Stimulated activated naive CD4-positive, alpha-beta T cell (primary cell): ENCODE measurements around the gene ITFG2.
A peak's percentile ranks its signal among the peaks of the same experiment; 100 is the strongest.

Experiments used
- DNase-seq, 6 experiments: peaks; one replicate each; lab custom pipeline; 2025; lab: John Stamatoyannopoulos, UW

Gene ITFG2

DNA sequence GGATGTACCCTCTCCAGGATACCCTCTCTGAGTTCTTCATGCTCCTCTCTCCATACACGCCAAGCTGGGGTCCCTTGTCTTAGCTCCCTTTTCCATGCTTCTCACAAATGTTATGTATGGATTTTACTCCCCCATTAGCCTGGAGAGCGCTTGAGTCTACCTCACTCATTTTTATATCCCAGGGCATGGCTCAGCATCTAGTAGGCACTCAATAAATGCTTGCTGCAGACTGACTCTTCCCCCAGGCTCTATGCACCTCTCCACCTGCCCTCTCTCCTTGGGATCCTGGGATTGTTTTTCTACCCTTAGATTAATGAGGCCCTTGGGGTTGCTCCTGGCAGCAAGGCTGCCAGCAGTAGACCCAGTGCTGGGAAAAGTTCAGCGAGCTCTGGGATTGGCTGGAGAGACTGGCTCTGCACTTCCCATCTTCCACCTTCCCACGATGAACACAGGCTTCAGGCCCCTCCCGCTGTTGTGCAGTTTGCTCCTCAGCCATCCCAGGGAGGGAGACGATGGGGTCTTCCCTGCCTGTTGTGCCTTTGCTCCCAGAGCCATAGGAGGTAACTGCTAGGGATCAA, 20.2 kb downstream of the ITFG2 start:
- DNase-seq, result no peak

DNA sequence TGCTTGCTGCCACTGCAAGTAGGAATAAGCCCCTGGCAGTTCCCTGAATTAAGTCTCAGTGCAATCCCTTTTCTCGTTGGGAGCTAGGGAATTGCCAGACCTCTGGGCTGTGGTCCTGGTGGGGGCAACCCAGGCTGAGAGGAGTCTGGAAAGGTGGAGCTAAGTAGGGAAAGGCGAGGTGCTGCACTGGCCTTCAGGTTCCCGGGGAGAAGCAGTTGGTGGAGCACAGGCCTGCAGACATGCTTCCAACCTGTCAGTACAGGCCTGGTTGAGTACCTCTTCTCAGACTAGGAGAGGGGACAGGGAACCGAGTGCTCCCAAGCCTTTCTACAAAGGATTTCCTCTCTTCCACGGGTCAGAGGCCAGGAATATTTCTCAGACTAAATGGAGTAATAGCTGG, 20.9 kb downstream of the ITFG2 start:
- no peak for DNase-seq

DNA sequence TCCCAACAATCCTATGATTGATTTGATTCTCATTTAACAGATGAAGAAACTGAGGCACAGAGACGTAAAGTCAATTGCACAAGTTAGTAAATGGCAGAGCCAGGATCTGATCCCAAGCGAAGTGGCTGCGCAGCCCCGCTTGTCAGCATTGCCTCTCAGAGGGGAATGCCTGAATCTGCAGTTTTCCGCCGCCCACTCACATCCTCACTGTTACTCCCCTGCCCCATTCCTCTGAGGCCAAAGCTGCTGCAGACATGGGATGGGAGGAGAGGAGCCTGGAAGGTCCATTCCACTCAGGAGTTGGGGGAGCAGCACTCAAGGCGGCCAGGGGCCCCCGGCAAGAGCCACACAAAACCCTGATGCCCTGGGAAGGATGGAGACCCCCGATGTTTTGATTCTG, 21.3 kb downstream of the ITFG2 start:
- no peak for DNase-seq

DNA sequence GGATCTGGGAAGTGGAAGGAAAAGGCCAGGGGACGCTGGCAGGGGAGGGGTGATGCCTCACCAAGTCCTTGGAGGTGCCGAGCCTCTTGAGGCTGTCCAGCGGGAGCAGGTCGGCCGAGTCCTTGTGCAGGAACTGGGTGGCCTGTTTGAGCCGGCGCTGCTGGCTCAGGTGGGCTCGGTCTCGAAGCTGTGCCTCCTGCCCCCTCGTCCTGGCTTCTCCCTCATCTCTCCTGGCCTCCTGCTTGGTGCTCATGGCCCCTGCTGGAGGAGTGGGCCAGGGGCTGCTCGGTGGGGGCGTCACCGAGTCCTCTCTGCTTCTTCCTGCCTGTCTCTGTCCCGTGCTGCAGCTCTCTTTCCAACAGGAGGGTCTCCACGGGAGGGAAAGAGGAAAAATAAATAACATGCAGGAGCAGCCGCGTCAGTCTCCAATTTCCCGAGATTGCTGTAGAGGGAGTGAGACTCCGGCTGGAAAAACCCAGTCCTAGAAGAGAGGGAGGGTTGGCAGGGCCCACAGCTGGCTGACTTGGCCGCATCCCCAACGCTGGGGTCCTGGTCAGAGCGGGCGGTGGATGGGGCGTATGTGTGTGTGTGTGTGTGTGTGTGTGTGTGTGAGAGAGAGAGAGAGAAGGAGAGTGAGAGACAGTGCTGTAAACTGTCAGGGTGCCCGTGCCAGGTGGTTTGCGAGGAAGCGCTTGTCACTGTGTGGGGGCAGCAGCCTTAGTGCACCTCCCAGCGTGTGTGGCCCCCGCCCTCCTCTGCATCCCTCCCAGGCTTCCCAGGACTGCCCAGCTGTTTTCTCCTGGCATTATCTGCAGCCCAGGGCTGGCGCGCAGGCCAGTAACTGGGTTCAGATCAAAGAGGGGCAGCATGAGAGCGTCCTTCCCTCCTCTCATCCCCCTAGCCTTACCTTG, 22.4 kb downstream of the ITFG2 start, which contains the start of gene NRIP2:
Gene NRIP2 (minus strand): TSS at position 455 of the 911 bp plus-strand sequence. CDS start 52 bp downstream, at position 403.
- no peak for DNase-seq

DNA sequence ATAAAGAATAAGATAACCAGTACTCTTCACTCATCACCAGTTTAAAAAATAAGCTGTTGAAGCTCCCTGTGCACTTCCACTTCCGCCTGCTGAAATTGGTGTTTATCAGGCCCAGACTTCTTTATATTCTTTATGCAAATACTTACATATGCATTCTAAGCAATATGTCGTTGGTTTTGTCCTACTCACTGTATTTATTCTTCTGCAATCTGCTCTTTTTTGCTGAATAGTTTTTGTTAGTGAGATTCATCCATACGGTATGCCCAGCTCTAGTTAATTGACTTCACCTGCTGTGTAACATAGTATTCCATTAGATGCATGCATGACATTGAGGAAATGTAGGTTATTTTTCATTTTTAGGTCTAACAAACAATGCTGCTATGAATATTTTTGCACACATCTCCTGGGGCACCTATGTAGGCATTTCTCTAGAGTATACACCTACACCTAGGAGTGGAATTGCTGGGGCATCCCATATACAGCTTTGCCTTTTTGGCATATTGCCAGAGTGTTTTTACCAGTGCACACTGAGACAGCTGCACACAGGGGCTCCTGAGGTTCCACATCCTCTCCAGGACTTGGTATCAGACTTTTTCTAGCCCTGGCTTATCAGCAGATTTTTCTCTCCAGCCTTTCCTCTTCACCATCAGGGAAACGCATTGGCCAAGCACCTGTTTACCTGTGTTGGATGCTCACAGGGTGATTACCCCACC, 23.4 kb downstream of the ITFG2 start:
- DNase-seq, result no peak

DNA sequence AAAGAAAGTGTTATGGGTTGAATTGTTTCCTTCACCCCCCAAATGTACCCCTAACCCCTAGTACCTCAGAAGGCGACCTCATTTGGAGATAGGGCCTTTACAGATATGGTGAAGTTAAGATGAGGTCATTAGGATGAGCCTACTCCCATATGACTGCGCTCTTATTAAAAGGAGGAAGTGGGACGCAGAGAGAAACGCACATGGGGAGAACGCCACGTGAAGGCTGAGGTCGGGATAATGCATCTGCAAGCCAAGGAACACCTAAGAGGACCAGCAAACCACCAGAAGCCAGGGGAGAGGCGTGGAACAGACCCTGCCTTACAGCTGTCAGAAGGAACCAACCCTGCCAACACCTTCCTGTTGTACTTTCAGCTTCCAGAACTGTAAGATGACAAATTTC, 24.1 kb downstream of the ITFG2 start:
- DNase-seq, result no peak

DNA sequence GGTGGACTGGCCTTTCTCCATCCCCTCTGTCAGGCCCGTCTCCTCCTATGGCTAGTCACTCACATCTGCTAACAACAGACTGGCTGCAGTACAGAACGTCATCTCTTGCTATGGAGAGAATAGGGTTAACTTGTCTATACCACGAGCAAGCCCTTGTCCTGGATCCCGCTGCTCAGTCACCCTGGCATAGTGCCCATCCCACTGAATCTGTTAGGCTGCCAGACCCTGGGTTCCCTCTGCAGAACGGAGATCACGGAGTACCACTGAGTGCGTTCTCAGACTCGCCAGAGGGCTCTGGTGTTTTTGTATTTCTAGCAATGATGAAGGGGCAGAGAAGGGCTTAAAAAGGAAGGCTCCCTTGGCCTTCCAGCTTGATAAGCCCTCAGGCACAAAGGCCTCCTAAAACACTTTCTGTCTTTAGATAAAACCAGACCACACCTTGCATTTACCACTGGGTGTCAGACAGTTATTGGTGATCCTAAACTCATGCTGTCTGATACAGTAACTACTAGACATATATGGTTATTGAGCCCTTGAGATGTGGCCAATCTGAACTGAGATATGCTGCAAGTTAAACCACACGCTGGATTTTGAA, 28.7 kb downstream of the ITFG2 start:
- DNase-seq, result no peak

DNA sequence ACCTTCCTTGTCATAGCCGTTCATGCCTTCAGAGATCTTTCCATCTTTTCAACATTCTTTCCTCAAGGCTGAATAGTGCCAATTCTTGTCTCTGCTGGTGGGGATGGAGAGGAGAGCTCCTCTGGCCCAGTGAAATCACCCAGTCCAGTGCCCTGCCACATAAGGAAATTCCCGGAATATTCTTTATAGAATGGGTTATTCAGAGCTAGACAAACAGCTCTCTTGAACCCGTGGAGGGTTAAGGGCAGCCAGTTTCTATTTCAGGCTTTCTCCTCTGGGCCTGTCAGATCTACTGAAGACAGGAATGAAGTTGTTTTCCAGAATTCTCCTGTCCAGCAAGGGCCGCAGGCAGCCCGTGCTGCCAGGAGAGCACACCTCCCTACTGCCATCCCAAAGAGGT, 30.5 kb downstream of the ITFG2 start:
- no peak for DNase-seq

DNA sequence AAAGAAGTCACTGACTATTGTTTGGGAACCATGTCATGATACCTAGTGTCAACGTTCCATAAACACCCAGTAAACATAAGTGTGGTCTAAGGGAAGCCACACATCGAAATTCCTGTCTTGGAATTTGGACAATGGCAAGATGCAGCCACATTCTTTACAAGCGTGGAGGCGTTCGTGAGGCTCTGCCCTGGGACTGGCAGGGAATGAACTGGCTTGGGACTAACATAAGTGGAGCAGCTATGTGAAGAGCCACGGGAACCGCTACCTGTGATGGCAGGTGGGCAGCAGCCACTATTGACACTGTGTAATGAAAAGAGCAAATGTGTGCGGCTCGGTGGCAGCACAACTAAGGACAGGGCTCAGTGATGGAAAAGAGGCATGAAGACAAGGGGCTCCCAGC, 32.3 kb downstream of the ITFG2 start:
- DNase-seq, result no peak

DNA sequence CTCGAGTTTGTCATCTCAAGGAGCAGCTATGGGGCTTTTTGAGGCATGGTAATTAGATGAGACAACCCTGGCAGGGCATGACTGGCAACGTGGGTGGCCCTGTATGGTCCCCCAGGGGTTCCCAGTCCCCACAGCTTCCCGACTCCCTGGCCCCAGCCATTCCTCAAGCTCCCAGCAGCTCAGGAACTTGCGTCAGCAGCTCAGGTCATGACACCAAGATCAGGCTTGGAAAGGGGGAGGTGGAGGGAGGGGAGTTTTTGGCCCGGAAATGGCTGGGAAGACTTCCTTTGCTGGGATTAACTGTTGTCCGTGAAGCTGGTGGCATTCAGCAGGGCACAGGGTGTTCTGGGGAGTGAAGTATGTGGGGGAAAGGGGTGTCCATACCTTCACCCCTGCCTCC, 32.8 kb downstream of the ITFG2 start:
- DNase-seq, result no peak

DNA sequence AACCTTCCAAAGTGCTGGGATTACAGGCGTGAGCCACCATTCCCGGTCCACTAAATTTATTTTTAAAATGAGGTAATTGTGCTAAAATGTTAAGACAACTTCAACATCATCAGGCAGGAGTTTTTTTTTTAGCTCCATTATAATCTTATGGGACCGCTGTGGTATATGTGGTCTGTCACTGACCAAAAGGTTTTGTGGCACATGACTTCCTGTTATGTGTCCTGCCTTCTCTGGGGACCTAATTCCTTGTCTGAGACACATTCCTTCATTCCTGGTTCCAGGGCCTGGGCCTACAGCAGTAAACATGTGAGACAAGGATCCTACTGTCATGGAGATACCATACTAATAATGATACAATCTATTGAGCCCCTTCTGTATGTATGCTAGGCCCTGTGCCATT, 39.5 kb downstream of the ITFG2 start:
- DNase-seq, result no peak

DNA sequence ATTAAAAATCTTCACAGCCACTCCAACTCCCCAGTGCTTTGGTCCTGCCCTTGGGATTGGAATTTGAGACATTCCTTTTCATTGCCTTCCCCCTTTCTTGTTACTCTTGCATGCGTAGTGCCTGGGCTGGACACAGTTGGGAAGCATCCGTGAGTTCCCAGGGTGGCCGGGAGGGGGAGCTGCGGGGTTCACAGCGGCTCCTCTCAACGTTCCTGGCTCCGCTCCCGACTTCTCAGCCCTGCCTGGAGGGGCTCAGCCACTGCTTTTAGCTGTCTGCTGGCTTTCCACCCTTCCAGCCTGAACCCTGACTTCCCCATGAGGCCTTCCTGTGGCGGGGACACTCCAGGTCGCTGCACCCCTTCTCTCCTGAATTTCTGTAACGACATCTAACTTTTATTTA, 41.2 kb downstream of the ITFG2 start:
- peak in 5 of 6 experiments; percentile 5 to 23 (median 7) for DNase-seq

DNA sequence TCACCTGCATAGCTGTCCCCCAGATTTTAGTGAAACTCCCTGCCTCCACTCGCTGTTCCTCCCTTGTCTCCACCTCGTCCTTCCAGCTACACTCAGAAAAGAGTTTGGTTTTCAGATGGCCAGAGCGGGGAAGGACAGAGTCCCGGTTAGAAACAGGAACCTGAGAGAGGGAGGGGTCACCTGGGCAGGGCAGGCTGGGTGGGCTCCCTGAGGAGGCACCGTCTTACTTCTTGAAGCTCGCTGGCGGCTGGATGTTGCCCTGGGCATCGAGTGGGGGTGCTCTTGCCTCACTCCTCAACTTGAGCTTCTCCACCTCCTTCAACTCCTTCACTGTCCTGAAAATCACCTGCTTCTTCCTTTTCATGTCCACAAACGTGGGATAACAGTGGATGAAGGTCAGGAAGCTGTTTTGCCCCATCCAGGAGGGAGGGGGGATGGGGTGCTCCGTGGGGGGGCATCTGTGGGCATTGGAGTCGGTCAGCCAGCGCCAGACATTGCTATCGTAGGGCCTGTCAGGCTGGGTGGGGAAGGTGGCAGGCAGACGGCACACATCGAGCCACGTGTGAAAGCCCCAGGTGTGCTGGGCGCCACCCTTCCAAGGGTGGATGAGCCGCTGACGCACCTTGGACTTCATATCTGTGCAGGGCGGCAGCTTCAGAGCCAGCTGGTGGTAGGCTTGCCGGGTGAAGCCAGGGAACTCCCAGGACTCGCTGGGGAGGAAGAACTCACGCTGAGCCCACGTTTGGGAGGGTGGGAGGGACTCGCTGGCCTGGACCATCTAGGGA, 42.4 kb downstream of the ITFG2 start:
- DNase-seq, result no peak

DNA sequence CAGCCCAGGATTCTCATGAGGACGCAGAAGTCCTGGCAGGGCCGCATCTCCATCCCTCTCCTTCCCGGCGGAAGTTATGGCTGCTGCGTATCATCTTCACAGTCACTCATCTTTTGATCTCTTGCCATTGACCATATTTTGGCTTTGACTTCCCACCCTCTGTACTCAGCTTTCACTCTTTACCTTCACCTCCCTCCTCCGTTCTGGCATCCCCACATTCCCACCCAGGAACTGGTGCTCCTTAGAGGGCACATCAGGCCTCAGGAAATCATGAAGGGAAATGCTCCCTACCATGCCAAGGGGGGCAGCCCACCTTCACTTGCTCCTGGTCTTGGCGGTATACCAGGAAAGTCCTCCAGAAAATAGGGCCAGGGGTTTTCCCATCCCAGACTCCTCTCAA, 43.1 kb downstream of the ITFG2 start:
- DNase-seq, result no peak

DNA sequence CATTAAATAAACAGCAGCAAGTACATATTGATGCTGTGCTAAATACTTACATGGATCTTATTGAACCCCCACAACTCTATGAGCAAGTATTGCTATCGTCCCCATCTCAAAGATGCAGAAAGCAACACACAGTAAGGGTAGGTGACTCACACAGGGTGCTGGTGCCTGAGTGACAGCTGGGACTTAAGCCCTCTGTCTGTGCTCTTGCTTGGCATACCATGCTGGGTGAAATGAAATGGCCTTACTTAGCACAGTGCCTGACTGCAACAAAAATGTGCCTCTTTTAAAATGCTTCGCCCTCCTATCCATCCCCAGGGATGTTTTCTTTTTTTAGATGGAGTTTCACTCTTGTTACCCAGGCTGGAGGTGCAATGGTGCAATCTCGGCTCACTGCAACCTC, 43.6 kb downstream of the ITFG2 start:
- DNase-seq, result no peak

DNA sequence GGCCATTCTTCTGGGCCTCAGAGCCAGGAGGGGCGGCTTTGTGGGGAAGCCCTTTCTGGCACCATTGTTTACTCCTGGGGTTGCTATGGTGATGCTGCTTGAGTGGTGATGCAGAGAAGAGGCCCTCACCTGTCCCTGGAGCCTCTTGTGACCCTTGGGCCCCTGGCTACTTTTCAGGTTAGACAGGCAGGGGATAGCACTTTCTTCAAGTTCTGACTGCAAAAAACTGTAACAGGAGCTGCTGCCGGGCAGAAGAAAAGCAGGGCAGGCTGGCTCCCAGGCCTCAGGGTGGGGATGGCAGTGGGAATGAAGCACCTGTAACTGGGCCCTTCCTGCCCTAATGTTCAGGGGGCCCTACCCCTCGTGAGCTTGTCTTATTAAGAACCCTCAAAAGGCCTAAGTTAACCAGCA, 44.6 kb downstream of the ITFG2 start, which contains the start of gene TEX52:
Gene TEX52 (minus strand): TSS at position 19 of the 411 bp plus-strand sequence. CDS start 13 bp downstream, at position 6.
- no peak for DNase-seq

DNA sequence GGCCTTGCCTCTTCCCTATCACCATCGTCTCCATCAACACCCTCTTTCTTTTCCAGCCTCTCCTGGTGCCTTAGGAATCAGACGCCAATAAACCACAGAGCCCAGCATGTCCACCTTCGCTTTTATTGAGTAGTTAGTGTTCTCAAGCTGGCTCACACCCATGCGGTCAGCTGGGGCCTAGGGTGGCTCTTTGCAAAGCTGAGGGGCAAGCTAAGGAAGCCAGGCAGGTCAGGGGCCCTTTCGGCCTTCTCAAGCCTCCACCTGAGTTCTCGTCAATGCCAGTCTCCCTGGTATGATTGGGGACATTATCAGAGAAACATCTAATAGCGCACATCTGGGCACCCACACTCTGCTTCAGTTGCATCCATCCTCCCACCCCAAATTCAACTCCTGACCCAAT, 45.1 kb downstream of the ITFG2 start:
- no peak for DNase-seq

DNA sequence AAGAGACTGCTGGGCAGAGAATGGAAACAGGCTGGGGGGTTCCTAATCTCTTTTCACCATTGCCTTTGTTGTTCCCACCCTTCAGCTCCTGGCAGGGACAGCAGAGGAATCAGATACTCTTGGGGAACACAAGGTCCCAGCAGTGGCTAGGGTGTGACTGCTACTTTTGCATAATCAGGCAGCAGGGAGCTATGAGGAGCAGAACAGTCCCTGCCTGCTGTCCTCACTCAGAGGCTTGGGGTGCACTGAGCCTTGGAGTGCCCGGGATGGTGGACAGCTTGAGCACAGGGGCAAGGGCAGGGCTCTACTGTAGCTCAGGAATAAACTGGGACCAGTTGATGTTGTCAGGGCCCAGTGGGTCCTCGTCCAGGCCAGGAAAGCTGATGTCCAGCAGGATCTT, 45.9 kb downstream of the ITFG2 start:
- no peak for DNase-seq

DNA sequence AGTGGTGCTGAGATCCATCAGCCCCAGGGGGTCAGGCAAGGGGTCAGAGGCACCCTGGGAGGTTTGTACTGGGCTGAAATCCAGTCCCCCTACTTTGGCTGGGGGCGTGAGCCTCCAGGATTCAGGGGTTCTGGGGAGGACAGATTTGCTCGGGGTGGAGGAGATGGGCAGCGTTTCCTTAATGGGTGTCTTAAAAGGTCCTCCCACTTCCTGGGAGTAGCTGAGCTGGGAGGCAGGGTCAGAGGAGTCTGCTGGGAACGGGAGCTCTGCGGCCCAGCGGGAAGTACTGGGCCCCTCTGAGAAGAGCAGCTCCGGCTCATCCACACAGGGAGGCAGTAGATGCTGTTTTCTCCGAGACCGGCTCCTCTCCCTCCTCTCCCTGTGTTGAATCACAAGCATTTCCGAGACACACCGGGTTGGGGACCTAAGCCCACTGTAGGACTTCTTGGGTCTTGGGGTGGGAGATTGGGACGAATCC, 46.5 kb downstream of the ITFG2 start:
- DNase-seq, result no peak

DNA sequence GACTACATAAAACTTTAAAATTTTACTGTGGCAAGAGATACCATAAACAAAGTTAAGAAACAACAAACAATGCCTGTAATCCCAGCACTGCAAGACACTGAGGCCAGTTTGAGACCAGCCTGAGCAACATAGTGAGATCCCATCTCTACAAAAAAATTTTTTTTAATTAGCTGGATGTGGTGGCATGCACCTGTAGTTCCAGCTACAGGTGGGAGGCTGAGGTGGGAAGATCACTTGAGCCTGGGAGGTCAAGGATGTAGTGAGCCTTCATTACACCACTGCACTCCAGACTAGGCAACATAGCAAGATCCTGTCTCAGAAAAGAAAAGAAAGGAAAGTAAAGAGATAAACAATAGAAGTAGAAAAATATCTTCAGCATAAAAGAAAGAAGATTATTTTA, 47.7 kb downstream of the ITFG2 start:
- no peak for DNase-seq

DNA sequence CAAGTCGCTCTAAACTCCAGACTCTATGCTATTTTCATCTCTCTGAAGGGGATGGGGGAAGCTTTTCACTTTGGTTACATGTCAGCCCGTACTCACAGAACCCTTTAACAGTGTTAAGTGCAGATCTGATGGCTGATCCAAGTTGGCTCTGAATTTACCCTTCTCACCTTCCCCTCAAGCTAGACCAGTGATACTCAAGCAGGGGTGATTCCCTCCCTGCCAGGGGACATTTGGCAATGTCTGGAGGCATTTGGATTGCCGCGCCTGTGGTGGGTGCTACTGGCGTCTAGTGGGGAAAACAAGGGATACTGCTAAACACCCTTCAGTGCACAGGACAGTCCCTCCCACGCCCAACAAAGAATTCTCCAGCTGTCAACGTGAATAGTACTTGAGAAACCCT, 50.4 kb downstream of the ITFG2 start:
- no peak for DNase-seq
